ENCODE results near the gene KATNAL2. TPM values are rescaled to one million over a fixed set of nuclear protein-coding genes. Genes with fewer than 3 reads are reported as not detected.

Gene KATNAL2
- total RNA-seq, 1 donor from 2014 or later, result 3.8 TPM

- DNase-seq (no peak), ATAC-seq (no peak)
- H3K4me3 ChIP-seq, result no peak overlapping the region
- no peaks in the 10 kb centered on the region for H3K27me3 ChIP-seq (ENCODE audit: low read depth)
- TF ChIP-seq, protein P1, sequence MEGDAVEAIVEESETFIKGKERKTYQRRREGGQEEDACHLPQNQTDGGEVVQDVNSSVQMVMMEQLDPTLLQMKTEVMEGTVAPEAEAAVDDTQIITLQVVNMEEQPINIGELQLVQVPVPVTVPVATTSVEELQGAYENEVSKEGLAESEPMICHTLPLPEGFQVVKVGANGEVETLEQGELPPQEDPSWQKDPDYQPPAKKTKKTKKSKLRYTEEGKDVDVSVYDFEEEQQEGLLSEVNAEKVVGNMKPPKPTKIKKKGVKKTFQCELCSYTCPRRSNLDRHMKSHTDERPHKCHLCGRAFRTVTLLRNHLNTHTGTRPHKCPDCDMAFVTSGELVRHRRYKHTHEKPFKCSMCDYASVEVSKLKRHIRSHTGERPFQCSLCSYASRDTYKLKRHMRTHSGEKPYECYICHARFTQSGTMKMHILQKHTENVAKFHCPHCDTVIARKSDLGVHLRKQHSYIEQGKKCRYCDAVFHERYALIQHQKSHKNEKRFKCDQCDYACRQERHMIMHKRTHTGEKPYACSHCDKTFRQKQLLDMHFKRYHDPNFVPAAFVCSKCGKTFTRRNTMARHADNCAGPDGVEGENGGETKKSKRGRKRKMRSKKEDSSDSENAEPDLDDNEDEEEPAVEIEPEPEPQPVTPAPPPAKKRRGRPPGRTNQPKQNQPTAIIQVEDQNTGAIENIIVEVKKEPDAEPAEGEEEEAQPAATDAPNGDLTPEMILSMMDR (IDR thresholded peaks at IDR 0.05), result no peak
- peaks cover 13% of the 10 kb centered on the region for H3K36me3 ChIP-seq
- intact Hi-C loops (cut with DNase I), result no loop called here
- no peak overlapping the region for H3K27ac ChIP-seq
- no peaks in the 10 kb centered on the region for H3K9me3 ChIP-seq
- H3K4me1 ChIP-seq, result no peaks in the 10 kb centered on the region
Measured at GRCh38 chr18:47121146-47121545, 203.7 kb downstream of the KATNAL2 start.

- no peak overlapping the region for H3K27ac ChIP-seq
- intact Hi-C loops (cut with DNase I), result no loop called here
- DNase-seq, result no peak
Measured at GRCh38 chr18:47141289-47141688, 223.9 kb downstream of the KATNAL2 start.

DNA sequence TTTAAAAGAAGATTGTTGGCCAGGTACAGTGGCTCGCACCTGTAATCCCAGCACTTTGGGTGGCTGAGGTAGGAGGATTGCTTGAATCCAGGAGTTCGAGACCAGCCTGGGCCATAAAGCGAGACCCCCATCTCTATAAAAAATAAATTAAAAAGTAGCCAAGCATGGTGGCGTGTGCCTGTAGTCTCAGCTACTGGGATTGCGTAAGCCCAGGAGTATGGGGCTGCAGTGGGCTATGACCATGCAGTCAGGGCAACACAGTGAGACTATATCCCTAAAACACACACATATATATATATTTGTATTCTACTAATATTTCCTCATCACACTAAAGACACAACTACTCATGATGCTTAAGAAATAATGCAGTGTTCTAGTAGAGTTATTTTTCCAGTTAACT is 225.8 kb downstream of the KATNAL2 start:
- DNase-seq, result no peak
- Histone ChIP-seq H3K4me3 (no peak overlapping the region), H3K9me3 (no peaks in the 10 kb centered on the region), H3K27ac (no peak overlapping the region), H3K27me3 (ENCODE audit: low read depth) (no peaks in the 10 kb centered on the region), H3K4me1 (peaks cover 4% of the 10 kb centered on the region), H3K36me3 (no peaks in the 10 kb centered on the region)
- TF ChIP-seq, protein P1 (IDR thresholded peaks at IDR 0.05), result no peak
- intact Hi-C loops (cut with DNase I), result no loop called here
- ATAC-seq, result no peak

More at GRCh38 chr18:47141289-47141688, 223.9 kb downstream of the KATNAL2 start:
- Histone ChIP-seq H3K27me3 (ENCODE audit: low read depth) (no peaks in the 10 kb centered on the region), H3K9me3 (no peaks in the 10 kb centered on the region), H3K4me1 (no peaks in the 10 kb centered on the region), H3K36me3 (peaks cover 1% of the 10 kb centered on the region), H3K4me3 (no peak overlapping the region)
- TF ChIP-seq, protein P1 (IDR thresholded peaks at IDR 0.05), result no peak
- ATAC-seq, result no peak

DNA sequence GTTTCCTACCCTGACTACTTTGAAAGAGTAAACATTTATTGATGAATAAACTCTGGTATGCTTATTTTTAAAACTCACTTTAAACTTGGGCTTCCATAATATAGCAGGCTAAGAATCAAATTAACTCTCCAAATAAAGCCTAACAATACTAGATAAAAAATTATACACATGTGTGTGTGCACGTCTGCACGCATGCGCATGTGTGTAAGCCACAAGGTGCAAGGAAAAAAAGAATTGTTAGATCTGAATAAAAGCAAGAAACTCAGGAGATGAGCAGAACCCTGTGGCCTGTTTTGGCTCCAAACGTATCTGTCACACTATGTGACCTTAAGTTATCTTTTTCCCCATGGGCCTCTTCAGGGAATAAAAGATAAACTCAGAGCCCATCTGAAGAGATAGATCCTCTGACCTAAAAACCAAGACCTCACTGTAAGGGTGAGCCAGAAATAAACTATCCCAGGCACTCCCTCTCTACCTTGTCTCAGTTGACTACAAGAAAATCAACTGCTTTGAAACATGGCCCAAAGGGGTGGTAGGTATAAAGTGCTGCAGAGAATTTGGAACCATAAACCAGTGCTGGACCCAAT is 226.6 kb downstream of the KATNAL2 start:
- no peaks in the 10 kb centered on the region for H3K9me3 ChIP-seq
- no peaks in the 10 kb centered on the region for H3K36me3 ChIP-seq
- H3K27me3 ChIP-seq (ENCODE audit: low read depth), result no peaks in the 10 kb centered on the region
- intact Hi-C loops (cut with DNase I), result no loop called here
- TF ChIP-seq, protein P1 (IDR thresholded peaks at IDR 0.05), result no peak
- H3K4me3 ChIP-seq, result no peak overlapping the region
- ATAC-seq (no peak), DNase-seq (no peak)
- peaks cover 12% of the 10 kb centered on the region for H3K4me1 ChIP-seq
- H3K27ac ChIP-seq, result no peak overlapping the region

DNA sequence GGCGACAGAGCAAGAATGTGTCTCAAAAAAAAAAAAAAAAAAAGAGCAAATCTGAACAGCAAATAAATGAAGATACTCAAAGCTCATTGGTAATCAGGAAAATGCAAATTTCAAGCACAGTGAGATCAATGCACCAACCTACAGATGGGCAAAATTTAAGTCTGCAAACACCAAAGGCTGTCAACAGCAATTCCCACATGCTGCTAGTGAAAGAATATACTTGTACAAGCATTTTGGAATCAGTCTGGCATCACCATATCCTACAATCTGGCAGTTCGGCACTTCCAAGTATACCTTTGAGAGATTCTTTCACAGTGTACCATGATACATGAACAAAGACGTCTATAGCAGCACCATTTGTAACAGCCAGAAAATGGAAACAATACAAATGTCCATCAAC is 228.8 kb downstream of the KATNAL2 start:
- TF ChIP-seq, protein P1 (IDR thresholded peaks at IDR 0.05), result no peak
- DNase-seq (no peak), ATAC-seq (no peak)
- H3K4me3 ChIP-seq, result no peak overlapping the region
- no peaks in the 10 kb centered on the region for H3K27me3 ChIP-seq (ENCODE audit: low read depth)
- no peaks in the 10 kb centered on the region for H3K36me3 ChIP-seq
- H3K4me1 ChIP-seq, result peaks cover 27% of the 10 kb centered on the region
- H3K9me3 ChIP-seq, result no peaks in the 10 kb centered on the region
- no peak overlapping the region for H3K27ac ChIP-seq
- intact Hi-C loops (cut with DNase I), result no loop called here
